Prostate gland (tissue), 2 donors: ENCODE measurements around the gene TNRC6B.

ENCODE experiments used
- POLR2AphosphoS5 ChIP-seq: sonication (generic); formaldehyde crosslinking; IDR thresholded peaks from one replicate; pipeline ENCODE4 v1.6.1; 2017; ENCODE audit warnings: antibody characterized with exemption
- TF ChIP-seq, protein P1 (sequence below), 4 experiments: fragments of 200-600 bp in 2 of 4; fragments of 450-650 bp in 2 of 4; sonication (generic) in 2 of 4; IDR thresholded peaks; 1 replicate in 3 of 4; 2 replicates in 1 of 4; pipeline ENCODE4 v1.5.1; 2016 to 2019; ENCODE audit warnings: antibody characterized with exemption in 4 of 4, mild to moderate bottlenecking in 2 of 4, moderate library complexity in 2 of 4

DNA sequence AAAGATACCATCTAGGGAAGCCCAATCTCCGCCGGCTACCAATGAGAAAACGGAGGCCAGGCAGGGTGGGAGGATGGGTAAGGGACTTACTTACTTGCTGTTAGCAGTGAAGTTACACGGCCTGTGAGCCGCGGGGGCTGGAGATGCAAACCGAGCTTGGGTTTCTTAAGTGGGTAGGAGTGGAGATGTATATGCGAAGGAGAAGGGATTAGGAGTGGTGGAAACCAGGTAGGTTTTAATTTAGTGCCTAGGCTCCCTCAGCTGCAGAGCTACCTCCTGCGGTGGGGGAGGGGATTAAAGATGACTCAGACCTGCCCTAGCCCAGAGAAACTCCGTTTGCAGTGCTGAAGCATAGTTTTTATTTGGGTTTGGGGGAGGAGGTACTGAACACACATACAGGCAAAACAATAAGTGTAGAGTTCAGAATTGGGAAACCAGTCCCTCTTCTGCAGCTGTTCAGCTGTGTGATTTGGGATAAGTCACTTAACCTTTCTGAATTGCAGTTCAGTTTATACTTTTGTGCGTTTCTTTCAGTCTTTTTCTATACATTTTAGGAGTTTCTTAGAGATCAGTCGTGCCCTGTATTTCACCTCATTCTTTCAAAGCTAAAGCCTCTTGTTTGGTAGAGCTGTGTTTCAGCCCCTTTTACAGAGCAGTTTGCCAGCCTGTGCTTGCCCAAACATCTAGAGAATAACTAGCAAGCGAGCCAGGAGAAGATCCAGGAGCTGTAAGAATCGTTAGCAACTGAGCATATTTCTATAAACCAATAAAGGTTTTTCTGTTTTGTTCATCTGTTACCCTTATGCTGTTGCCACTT, 596 bp upstream of the TNRC6B start:
- TF ChIP-seq, protein P1, sequence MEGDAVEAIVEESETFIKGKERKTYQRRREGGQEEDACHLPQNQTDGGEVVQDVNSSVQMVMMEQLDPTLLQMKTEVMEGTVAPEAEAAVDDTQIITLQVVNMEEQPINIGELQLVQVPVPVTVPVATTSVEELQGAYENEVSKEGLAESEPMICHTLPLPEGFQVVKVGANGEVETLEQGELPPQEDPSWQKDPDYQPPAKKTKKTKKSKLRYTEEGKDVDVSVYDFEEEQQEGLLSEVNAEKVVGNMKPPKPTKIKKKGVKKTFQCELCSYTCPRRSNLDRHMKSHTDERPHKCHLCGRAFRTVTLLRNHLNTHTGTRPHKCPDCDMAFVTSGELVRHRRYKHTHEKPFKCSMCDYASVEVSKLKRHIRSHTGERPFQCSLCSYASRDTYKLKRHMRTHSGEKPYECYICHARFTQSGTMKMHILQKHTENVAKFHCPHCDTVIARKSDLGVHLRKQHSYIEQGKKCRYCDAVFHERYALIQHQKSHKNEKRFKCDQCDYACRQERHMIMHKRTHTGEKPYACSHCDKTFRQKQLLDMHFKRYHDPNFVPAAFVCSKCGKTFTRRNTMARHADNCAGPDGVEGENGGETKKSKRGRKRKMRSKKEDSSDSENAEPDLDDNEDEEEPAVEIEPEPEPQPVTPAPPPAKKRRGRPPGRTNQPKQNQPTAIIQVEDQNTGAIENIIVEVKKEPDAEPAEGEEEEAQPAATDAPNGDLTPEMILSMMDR (IDR thresholded peaks at IDR 0.05), result peak in 1 of 4 experiments; percentile 2
- TF ChIP-seq POLR2AphosphoS5, result peak; percentile 35
